Loucy (cell line): ENCODE measurements around the gene S100A6.

ENCODE experiments used
- EZH2phosphoT487 ChIP-seq: fragments of 200-600 bp; IDR thresholded peaks from 2 replicates; pipeline ENCODE4 v1.6.1; 2018; ENCODE audit warnings: antibody characterized with exemption, mild to moderate bottlenecking, moderate library complexity, borderline replicate concordance
- TF ChIP-seq, protein P1 (sequence below): fragments of 200-600 bp; sonication (generic); conservative IDR thresholded peaks from 2 replicates; pipeline ENCODE4 v1.5.1; 2014; ENCODE audit warnings: mild to moderate bottlenecking, antibody characterized with exemption, low read length

- TF ChIP-seq, protein P1, sequence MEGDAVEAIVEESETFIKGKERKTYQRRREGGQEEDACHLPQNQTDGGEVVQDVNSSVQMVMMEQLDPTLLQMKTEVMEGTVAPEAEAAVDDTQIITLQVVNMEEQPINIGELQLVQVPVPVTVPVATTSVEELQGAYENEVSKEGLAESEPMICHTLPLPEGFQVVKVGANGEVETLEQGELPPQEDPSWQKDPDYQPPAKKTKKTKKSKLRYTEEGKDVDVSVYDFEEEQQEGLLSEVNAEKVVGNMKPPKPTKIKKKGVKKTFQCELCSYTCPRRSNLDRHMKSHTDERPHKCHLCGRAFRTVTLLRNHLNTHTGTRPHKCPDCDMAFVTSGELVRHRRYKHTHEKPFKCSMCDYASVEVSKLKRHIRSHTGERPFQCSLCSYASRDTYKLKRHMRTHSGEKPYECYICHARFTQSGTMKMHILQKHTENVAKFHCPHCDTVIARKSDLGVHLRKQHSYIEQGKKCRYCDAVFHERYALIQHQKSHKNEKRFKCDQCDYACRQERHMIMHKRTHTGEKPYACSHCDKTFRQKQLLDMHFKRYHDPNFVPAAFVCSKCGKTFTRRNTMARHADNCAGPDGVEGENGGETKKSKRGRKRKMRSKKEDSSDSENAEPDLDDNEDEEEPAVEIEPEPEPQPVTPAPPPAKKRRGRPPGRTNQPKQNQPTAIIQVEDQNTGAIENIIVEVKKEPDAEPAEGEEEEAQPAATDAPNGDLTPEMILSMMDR, result no peak
- TF ChIP-seq EZH2phosphoT487, result no peak
Measured at GRCh38 chr1:153573351-153573750, 37.6 kb upstream of the S100A6 start.
